Adrenal gland (tissue), 12 donors: ENCODE measurements around the gene TMEM243. TPM values are rescaled to one million over a fixed set of nuclear protein-coding genes. Genes with fewer than 3 reads are reported as not detected.
A peak's percentile ranks its signal among the peaks of the same experiment; 100 is the strongest.

Experiments
- DNase-seq, 7 donors: peaks; one replicate each; pipeline ENCODE4 v3.0.0-alpha.2; 2019 to 2020
- H3K27ac ChIP-seq, 5 donors: fragments of 200-600 bp; sonication (generic) in 4 of 5; 1 replicate in 3 of 5; 2 replicates in 2 of 5; pipeline versions ENCODE4 v1.5.1 to v1.8.0; 2016 to 2020; ENCODE audit warnings: mild to moderate bottlenecking in 1 of 5
- H3K27me3 ChIP-seq: fragments of 200-600 bp; 2 replicates; pipeline ENCODE4 v1.8.0; 2021
- H3K36me3 ChIP-seq, 2 donors: fragments of 200-600 bp; replicated peaks in 1 of 2; 1 replicate in 1 of 2; 2 replicates in 1 of 2; pipeline versions ENCODE4 v1.5.1 to v1.8.0; 2018 to 2022
- H3K4me1 ChIP-seq, 2 donors: fragments of 200-600 bp; replicated peaks in 1 of 2; 1 replicate in 1 of 2; 2 replicates in 1 of 2; pipeline versions ENCODE4 v1.5.1 to v1.8.0; 2018 to 2021
- H3K4me3 ChIP-seq, 4 donors: fragments of 200-600 bp; sonication (generic) in 3 of 4; one replicate each; pipeline ENCODE4 v1.5.1; 2016 to 2018
- H3K9me3 ChIP-seq, 3 donors: fragments of 200-600 bp; sonication (generic) in 1 of 3; replicated peaks in 1 of 3; 1 replicate in 2 of 3; 2 replicates in 1 of 3; pipeline versions ENCODE4 v1.5.1 to v1.8.0; 2016 to 2021
- CTCF ChIP-seq, 6 experiments: fragments of 450-650 bp in 4 of 6; fragments of 200-600 bp in 2 of 6; sonication (generic) in 1 of 6; IDR thresholded peaks; 1 replicate in 5 of 6; 2 replicates in 1 of 6; pipeline versions ENCODE4 v1.5.1 to v1.8.0; 2016 to 2021; ENCODE audit warnings: antibody characterized with exemption in 6 of 6, mild to moderate bottlenecking in 2 of 6, moderate library complexity in 1 of 6
- POLR2A ChIP-seq, 2 donors: fragments of 450-650 bp; IDR thresholded peaks; one replicate each; pipeline ENCODE4 v1.6.1; 2017; ENCODE audit warnings: antibody characterized with exemption in 2 of 2, mild to moderate bottlenecking in 2 of 2, moderate library complexity in 1 of 2
- WGBS, 4 donors: extraction: QIAGEN DNeasy Blood & Tissue Kit in 2 of 4; methylation state at CpG; one replicate each; pipeline versions ENCODE4 v1.1.5 to v1.1.7; 2013 to 2017; 5-methylcytosine and 5-hydroxymethylcytosine counted together
- intact Hi-C, 2 donors: fragments of 100-400 bp; cut with DNase I; formaldehyde crosslinking; loops; one replicate each; pipeline versions ENCODE4 v1.14.1 to v1.15.0; 2022 to 2023
- polyA plus RNA-seq, 3 donors: library from polyadenylated mRNA; stranded (reverse); fragments of 200-250 nt in 2 of 3; fragments of 350-450 nt in 1 of 3; fragmentation: Illumina TruSeq in 1 of 3; extraction: RNeasy Lipid Tissue Mini Kit (QIAGEN cat#74804) in 1 of 3; gene quantifications; one replicate each; pipeline ENCODE4 v1.2.3, GENCODE V29; 2013 to 2014
- small RNA-seq, 2 donors: library from RNA; depleted of rRNA; stranded (forward); fragments of <200 nt; gene quantifications; one replicate each; pipeline ENCODE3, GENCODE V24; 2016
- total RNA-seq, 9 donors: library from RNA; depleted of rRNA in 4 of 9; stranded (reverse); fragments of >200 nt in 4 of 9; fragments of 120-200 nt in 1 of 9; fragmentation: NEBNext Ultra II Directional in 1 of 9; extraction: Animal tissue kit (Norgen Biotek cat#: 25700) in 1 of 9; gene quantifications; one replicate each; pipeline versions ENCODE4 v1.1.0 to v1.2.4, GENCODE V29; 2013 to 2023
- donor health status: healthy with polysubstance abuse.
- donor health status: Bipolar disorder and iron deficiency.
- donor health status: DM: yes; HTN: yes; CAD: no.
- donor health status: DM: no; HTN: no; CAD: no.
- donor health status: DM: no; HTN: no; CAD: no.
- donor health status: DM: yes; HTN: yes; CAD: no.

Gene TMEM243
- total and polyA plus RNA-seq, 12 donors = 13.7 to 63.4 (median 20.8) TPM

DNA sequence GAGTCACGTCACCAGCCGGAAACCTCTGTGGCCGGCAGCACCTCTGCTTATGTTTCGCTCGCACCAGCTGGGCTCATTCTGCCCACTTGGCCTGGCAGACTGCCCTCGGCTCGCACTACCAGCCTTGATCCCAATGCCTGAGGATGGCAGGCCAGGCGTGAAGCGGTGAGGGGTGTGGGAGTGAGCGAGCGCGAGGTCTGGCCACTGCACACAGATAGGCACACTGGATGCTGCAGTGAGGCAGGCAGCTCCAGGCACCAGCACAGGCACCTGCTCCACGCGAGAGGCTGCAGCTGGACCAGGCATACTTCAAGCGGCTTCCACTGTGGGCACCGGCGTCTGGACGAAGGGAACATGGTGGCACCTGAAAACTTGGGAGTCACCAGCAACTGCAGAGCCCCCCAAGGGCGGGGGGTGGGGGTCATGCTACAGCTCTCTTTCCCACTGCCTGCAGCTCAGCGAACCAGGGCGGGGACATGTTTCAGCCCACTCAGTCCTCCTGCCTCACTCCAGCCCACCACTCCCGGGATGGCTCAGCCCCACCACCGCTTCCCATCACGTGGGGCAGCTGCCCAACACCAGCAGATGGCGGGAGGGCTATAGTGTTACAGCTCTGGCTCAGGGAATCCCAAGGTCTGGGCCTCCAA lies 72.7 kb downstream of the TMEM243 start:
- TF ChIP-seq CTCF (IDR thresholded peaks at IDR 0.05) = no peak
- no peak for TF ChIP-seq POLR2A (IDR thresholded peaks at IDR 0.05)
- intact Hi-C loops = loop anchor here (2.0 to 5.0 kb wide), 2 partner anchors 208 to 220 kb away; no protein-coding TSS in a partner anchor
- Histone ChIP-seq H3K36me3 (no peaks in the 10 kb centered on the region), H3K27ac (no peak overlapping the region), H3K4me1 (peaks cover 0 to 6% of the 10 kb centered on the region in 2 donors), H3K27me3 (no peaks in the 10 kb centered on the region), H3K9me3 (no peaks in the 10 kb centered on the region), H3K4me3 (no peak overlapping the region)
- peak in 1 of 7 donors; percentile 9 for DNase-seq
- WGBS, 4 donors = 76 to 84% (median 82%) methylated on average over 11 to 25 of the region's 25 CpGs

Small RNAs within 50 kb of the gene (small RNA-seq; reads per million reads assigned to genes)
- 0 reads per million in 2 donors for gene RF00019
- gene RF02271 = 0 reads per million in 2 donors

Other genes starting within 250 kb of the TMEM243 start
- 10 to 100 TPM in 3 of 9 donors, 1 to 10 TPM in 6; 2.5 to 19.2 (median 7.4) TPM for gene ELAPOR2, start 160.1 kb downstream of the TMEM243 start, total RNA-seq
- gene ELAPOR2, start 160.1 kb downstream of the TMEM243 start, polyA plus RNA-seq = 1 to 10 TPM; 1.9 to 8.1 (median 2.3) TPM
- gene DMTF1, start 67.3 kb downstream of the TMEM243 start, total RNA-seq = 100 to 1,000 TPM in 1 of 9 donors, 10 to 100 TPM in 8; 17.1 to 149 (median 47.9) TPM
- gene DMTF1, start 67.3 kb downstream of the TMEM243 start, polyA plus RNA-seq = 100 to 1,000 TPM in 1 of 3 donors, 10 to 100 TPM in 2; 45.6 to 115 (median 52.6) TPM
- gene CROT, start 125.9 kb upstream of the TMEM243 start, total RNA-seq = 10 to 100 TPM; 11.9 to 24.1 (median 15.4) TPM
- gene CROT, start 125.9 kb upstream of the TMEM243 start, polyA plus RNA-seq = 10 to 100 TPM in 1 of 3 donors, 1 to 10 TPM in 2; 7.7 to 19.5 (median 7.7) TPM